Neural cell (in vitro differentiated cells): ENCODE data around the gene FHAD1. TPM values are rescaled to one million over a fixed set of nuclear protein-coding genes. Genes with fewer than 3 reads are reported as not detected.

Experiments used
- H2AFZ ChIP-seq: fragments of 200-600, 300-800 bp; sonication (generic), shearing (Covaris generic); 2 replicates; pipeline ENCODE4 v1.6.0; 2014; ENCODE audit warnings: low read depth, mild to moderate bottlenecking, antibody characterized with exemption, low read length, moderate library complexity
- H3F3A ChIP-seq: fragments of 200-600 bp; shearing (Covaris generic); 2 replicates; pipeline ENCODE4 v1.6.1; 2016; ENCODE audit warnings: mild to moderate bottlenecking, moderate library complexity, mixed read lengths, antibody characterized with exemption, low read length; ENCODE audit not compliant: insufficient read depth, poor library complexity, severe bottlenecking
- H3K27ac ChIP-seq: fragments of 200-600, 300-800 bp; sonication (generic), shearing (Covaris generic); 2 replicates; pipeline ENCODE4 v1.5.1; 2014; ENCODE audit warnings: mild to moderate bottlenecking, low read length, moderate library complexity
- H3K27me3 ChIP-seq: fragments of 300-800, 200-600 bp; sonication (generic), shearing (Covaris generic); 2 replicates; pipeline ENCODE4 v1.6.0; 2014; ENCODE audit warnings: mild to moderate bottlenecking, low read depth, low read length, moderate library complexity; ENCODE audit not compliant: insufficient read depth
- H3K36me3 ChIP-seq: fragments of 300-800, 200-600 bp; sonication (generic), shearing (Covaris generic); 2 replicates; pipeline ENCODE4 v1.5.1; 2014; ENCODE audit warnings: mild to moderate bottlenecking, antibody characterized with exemption, low read length, moderate library complexity; ENCODE audit not compliant: insufficient read depth
- H3K4me2 ChIP-seq: fragments of 300-800, 200-600 bp; sonication (generic), shearing (Covaris generic); 2 replicates; pipeline ENCODE4 v1.6.0; 2014; ENCODE audit warnings: mild to moderate bottlenecking, low read length
- H3K4me3 ChIP-seq: fragments of 300-800, 200-600 bp; sonication (generic), shearing (Covaris generic); 2 replicates; pipeline ENCODE4 v1.5.1; 2014; ENCODE audit warnings: mild to moderate bottlenecking, low read length, moderate library complexity
- H3K79me2 ChIP-seq: fragments of 200-600 bp; shearing (Covaris generic); replicated peaks from 2 replicates; pipeline ENCODE4 v1.6.0; 2014; ENCODE audit warnings: mild to moderate bottlenecking, low read length, moderate library complexity; ENCODE audit not compliant: insufficient read depth
- H3K9ac ChIP-seq: fragments of 300-800, 200-600 bp; sonication (generic), shearing (Covaris generic); 2 replicates; pipeline ENCODE4 v1.6.1; 2016; ENCODE audit warnings: mild to moderate bottlenecking, low read length, mixed read lengths
- H3K9me2 ChIP-seq: fragments of 200-600 bp; shearing (Covaris generic); 2 replicates; pipeline ENCODE4 v1.6.1; 2016; ENCODE audit warnings: mild to moderate bottlenecking, low read length, mixed read lengths; ENCODE audit not compliant: insufficient read depth
- H3K9me3 ChIP-seq: fragments of 200-600, 300-800 bp; sonication (generic), shearing (Covaris generic); 2 replicates; pipeline ENCODE4 v1.6.1; 2016; ENCODE audit warnings: mild to moderate bottlenecking, mixed run types, low read length, moderate library complexity, mixed read lengths
- H4K20me1 ChIP-seq: fragments of 200-600 bp; shearing (Covaris generic); 2 replicates; pipeline ENCODE4 v1.6.1; 2016; ENCODE audit warnings: mild to moderate bottlenecking, mixed run types; ENCODE audit not compliant: insufficient read depth
- CTCF ChIP-seq: fragments of 450-650 bp; IDR thresholded peaks from 2 replicates; pipeline ENCODE4 v1.5.1; 2014; ENCODE audit warnings: antibody characterized with exemption, mild to moderate bottlenecking, moderate library complexity; ENCODE audit not compliant: poor library complexity, severe bottlenecking
- EP300 ChIP-seq: fragments of 450-650 bp; conservative IDR thresholded peaks from 2 replicates; pipeline ENCODE4 v1.6.1; 2014; ENCODE audit warnings: antibody characterized with exemption, mild to moderate bottlenecking, moderate library complexity; ENCODE audit not compliant: poor library complexity, severe bottlenecking
- EZH2 ChIP-seq: fragments of 200-600, 300-800 bp; shearing (Covaris generic), sonication (generic); IDR thresholded peaks from 2 replicates; pipeline ENCODE4 v1.6.1; 2014; ENCODE audit warnings: antibody characterized with exemption, low read length, borderline replicate concordance, mild to moderate bottlenecking; ENCODE audit not compliant: insufficient read depth, poor library complexity, severe bottlenecking
- MXI1 ChIP-seq: fragments of 450-650 bp; conservative IDR thresholded peaks from 2 replicates; pipeline ENCODE4 v1.6.1; 2014; ENCODE audit warnings: antibody characterized with exemption, mild to moderate bottlenecking; ENCODE audit not compliant: poor library complexity, severe bottlenecking
- POLR2AphosphoS5 ChIP-seq: IDR thresholded peaks from 2 replicates; pipeline ENCODE4 v1.6.1; 2012
- RAD21 ChIP-seq: fragments of 450-650 bp; conservative IDR thresholded peaks from 2 replicates; pipeline ENCODE4 v1.6.1; 2014; ENCODE audit warnings: antibody characterized with exemption, mild to moderate bottlenecking, moderate library complexity
- SMC3 ChIP-seq: fragments of 450-650 bp; conservative IDR thresholded peaks from 2 replicates; pipeline ENCODE4 v1.6.1; 2014; ENCODE audit warnings: antibody characterized with exemption, mild to moderate bottlenecking, moderate library complexity; ENCODE audit not compliant: poor library complexity
- TAF1 ChIP-seq: IDR thresholded peaks from 2 replicates; pipeline ENCODE4 v1.6.1; 2012; ENCODE audit warnings: low read depth
- polyA plus RNA-seq: library from polyadenylated mRNA; depleted of rRNA; stranded (reverse); fragments of >200 nt; gene quantifications from 2 replicates; pipeline ENCODE4 v1.2.3, GENCODE V29; 2014
- TF ChIP-seq, protein P1 (sequence below): IDR thresholded peaks from 2 replicates; pipeline ENCODE4 v1.6.1; 2012; ENCODE audit warnings: borderline replicate concordance

The FHAD1 gene
- polyA plus RNA-seq, 1 donor from 2014 or later = 0.46 TPM

DNA sequence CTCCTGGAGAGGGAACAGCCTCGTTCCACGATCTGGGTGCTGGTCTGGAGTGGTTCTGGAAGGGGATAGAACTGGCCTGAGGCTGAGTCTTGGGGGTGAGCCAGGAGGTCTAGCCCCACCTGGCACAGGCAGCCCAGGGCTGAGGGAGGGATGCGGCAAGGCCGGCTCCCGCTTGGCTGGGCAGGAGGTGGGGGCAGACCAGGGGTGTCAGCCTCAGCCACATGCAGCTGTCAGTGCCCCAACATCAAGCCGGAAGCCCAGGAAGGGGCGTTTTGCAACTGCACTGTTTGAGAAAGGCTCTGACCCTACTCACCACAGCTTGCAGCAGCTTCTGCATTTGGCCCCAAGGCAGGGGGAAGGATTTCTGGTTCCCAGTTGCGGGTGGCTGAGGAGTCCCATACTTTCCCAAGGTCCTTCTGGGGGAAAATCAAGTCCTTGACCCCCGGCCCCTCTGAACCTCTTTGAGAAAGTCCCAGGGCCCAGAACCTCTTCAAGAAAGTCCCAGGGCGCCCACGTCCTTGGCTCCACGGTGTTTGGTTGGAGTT, 164.6 kb downstream of the FHAD1 start:
- TF ChIP-seq MXI1 = no peak
- TF ChIP-seq SMC3 = no peak
- TF ChIP-seq POLR2AphosphoS5 = no peak
- TF ChIP-seq RAD21 = no peak
- TF ChIP-seq EP300 = no peak
- no peak for TF ChIP-seq TAF1
- no peak for TF ChIP-seq EZH2
- no peak for TF ChIP-seq CTCF
- TF ChIP-seq, protein P1, sequence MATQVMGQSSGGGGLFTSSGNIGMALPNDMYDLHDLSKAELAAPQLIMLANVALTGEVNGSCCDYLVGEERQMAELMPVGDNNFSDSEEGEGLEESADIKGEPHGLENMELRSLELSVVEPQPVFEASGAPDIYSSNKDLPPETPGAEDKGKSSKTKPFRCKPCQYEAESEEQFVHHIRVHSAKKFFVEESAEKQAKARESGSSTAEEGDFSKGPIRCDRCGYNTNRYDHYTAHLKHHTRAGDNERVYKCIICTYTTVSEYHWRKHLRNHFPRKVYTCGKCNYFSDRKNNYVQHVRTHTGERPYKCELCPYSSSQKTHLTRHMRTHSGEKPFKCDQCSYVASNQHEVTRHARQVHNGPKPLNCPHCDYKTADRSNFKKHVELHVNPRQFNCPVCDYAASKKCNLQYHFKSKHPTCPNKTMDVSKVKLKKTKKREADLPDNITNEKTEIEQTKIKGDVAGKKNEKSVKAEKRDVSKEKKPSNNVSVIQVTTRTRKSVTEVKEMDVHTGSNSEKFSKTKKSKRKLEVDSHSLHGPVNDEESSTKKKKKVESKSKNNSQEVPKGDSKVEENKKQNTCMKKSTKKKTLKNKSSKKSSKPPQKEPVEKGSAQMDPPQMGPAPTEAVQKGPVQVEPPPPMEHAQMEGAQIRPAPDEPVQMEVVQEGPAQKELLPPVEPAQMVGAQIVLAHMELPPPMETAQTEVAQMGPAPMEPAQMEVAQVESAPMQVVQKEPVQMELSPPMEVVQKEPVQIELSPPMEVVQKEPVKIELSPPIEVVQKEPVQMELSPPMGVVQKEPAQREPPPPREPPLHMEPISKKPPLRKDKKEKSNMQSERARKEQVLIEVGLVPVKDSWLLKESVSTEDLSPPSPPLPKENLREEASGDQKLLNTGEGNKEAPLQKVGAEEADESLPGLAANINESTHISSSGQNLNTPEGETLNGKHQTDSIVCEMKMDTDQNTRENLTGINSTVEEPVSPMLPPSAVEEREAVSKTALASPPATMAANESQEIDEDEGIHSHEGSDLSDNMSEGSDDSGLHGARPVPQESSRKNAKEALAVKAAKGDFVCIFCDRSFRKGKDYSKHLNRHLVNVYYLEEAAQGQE = no peak
- H3K9ac ChIP-seq = no peak overlapping the region
- no peak overlapping the region for H3K4me2 ChIP-seq
- no peaks in the 10 kb centered on the region for H3K27me3 ChIP-seq
- H3K36me3 ChIP-seq = no peaks in the 10 kb centered on the region
- no peaks in the 10 kb centered on the region for H4K20me1 ChIP-seq
- H3F3A ChIP-seq = no peaks in the 10 kb centered on the region
- no peaks in the 10 kb centered on the region for H3K79me2 ChIP-seq
- H3K4me3 ChIP-seq = peak overlapping the region; percentile 78
- H3K9me3 ChIP-seq = no peaks in the 10 kb centered on the region
- no peak overlapping the region for H3K27ac ChIP-seq
- H3K9me2 ChIP-seq = no peaks in the 10 kb centered on the region
- no peak overlapping the region for H2AFZ ChIP-seq

DNA sequence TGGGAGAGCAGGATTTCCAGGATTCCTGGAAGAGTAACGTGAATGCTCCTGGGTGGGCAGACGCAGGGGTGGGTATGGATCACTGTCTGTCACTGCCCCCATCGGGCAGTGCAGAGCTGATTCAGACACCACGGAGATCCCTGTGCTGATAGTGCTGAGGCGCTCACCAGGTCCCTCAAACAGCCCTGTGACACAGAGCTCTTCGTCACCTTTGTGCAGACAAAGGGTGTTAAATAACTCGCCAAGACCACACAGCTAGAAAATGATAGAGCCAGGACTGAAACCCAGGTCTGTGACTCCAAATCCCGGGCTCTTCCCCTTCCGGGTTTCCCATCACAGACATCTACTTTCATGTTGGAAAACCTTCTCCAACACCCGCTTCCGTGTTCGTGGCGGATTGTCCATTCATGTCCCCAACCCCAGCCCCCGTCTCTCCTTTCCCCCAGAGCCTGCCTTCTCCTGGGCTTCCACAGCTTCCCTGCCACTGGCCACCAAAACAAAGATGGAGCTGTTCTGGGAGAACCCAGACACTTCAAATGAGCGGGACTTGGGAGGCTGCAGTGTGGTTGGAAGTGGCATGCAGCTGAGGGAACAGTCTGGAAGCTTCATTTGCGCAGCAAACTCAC, 165.3 kb downstream of the FHAD1 start:
- H3K27me3 ChIP-seq = no peaks in the 10 kb centered on the region
- no peaks in the 10 kb centered on the region for H3K36me3 ChIP-seq
- no peak overlapping the region for H2AFZ ChIP-seq
- H3F3A ChIP-seq = no peaks in the 10 kb centered on the region
- no peak for TF ChIP-seq EP300
- no peak for TF ChIP-seq SMC3
- TF ChIP-seq, protein P1 = no peak
- TF ChIP-seq TAF1 = no peak
- TF ChIP-seq MXI1 = no peak
- no peak for TF ChIP-seq CTCF
- TF ChIP-seq RAD21 = no peak
- no peak for TF ChIP-seq POLR2AphosphoS5
- no peak for TF ChIP-seq EZH2
- H3K4me2 ChIP-seq = no peak overlapping the region
- H3K79me2 ChIP-seq = no peaks in the 10 kb centered on the region
- no peak overlapping the region for H3K4me3 ChIP-seq
- H4K20me1 ChIP-seq = no peaks in the 10 kb centered on the region
- H3K27ac ChIP-seq = no peak overlapping the region
- no peak overlapping the region for H3K9ac ChIP-seq
- H3K9me2 ChIP-seq = no peaks in the 10 kb centered on the region
- H3K9me3 ChIP-seq = no peaks in the 10 kb centered on the region
